Measurements from ENCODE around the gene LAIR1. TPM values are rescaled to one million over a fixed set of nuclear protein-coding genes. Genes with fewer than 3 reads are reported as not detected.

The LAIR1 gene
- total RNA-seq, 1 donor from 2014 or later, result not detected

- Mint-ChIP-seq H3K36me3 (ENCODE audit: low read depth, unreplicated experiment) (no peaks in the 10 kb centered on the region), H3K27ac (ENCODE audit: unreplicated experiment) (no peak overlapping the region), H3K9me3 (ENCODE audit: unreplicated experiment) (peaks cover 4% of the 10 kb centered on the region), H3K4me3 (ENCODE audit: unreplicated experiment) (no peak overlapping the region), H3K4me1 (ENCODE audit: low read depth, unreplicated experiment) (no peaks in the 10 kb centered on the region), H3K27me3 (ENCODE audit: low read depth, unreplicated experiment) (peaks cover 23% of the 10 kb centered on the region)
- Histone ChIP-seq H3K4me2 (ENCODE audit: low read length) (no peak overlapping the region), H3K27ac (ENCODE audit: low read depth, low read length) (no peak overlapping the region), H3K4me3 (ENCODE audit: insufficient read depth, low read depth, low read length) (no peak overlapping the region), H3K4me1 (ENCODE audit: insufficient read depth, low read length) (no peaks in the 10 kb centered on the region), H2AFZ (ENCODE audit: low read depth, low read length) (no peak overlapping the region), H3K9me3 (ENCODE audit: insufficient read depth, low read depth, low read length) (peaks cover 3% of the 10 kb centered on the region), H3K27me3 (ENCODE audit: insufficient read depth, low read length) (no peaks in the 10 kb centered on the region), H3K9ac (ENCODE audit: low read length) (no peak overlapping the region), H3K79me2 (ENCODE audit: insufficient read depth, low read length) (no peaks in the 10 kb centered on the region), H3K36me3 (ENCODE audit: insufficient read depth, low read length) (no peaks in the 10 kb centered on the region), H4K20me1 (ENCODE audit: insufficient read depth, low read length) (no peaks in the 10 kb centered on the region)
- no peak for DNase-seq (ENCODE audit: low read depth)
- no peak for FAIRE-seq
- no peak for TF ChIP-seq EZH2 (IDR thresholded peaks at IDR 0.05; ENCODE audit: insufficient read depth, low read length)
- TF ChIP-seq CTCF (IDR thresholded peaks at IDR 0.05; ENCODE audit: insufficient read depth, low read depth, low read length), result no peak
These were observed 20.9 kb downstream of the LAIR1 start for GRCh38 chr19:54343868-54344267.

- Mint-ChIP-seq H3K36me3 (ENCODE audit: low read depth, unreplicated experiment) (no peaks in the 10 kb centered on the region), H3K4me3 (ENCODE audit: unreplicated experiment) (no peak overlapping the region), H3K4me1 (ENCODE audit: low read depth, unreplicated experiment) (no peaks in the 10 kb centered on the region), H3K27me3 (ENCODE audit: low read depth, unreplicated experiment) (peaks cover 16% of the 10 kb centered on the region), H3K27ac (ENCODE audit: unreplicated experiment) (no peak overlapping the region), H3K9me3 (ENCODE audit: unreplicated experiment) (no peaks in the 10 kb centered on the region)
- H4K20me1 ChIP-seq (ENCODE audit: insufficient read depth, low read length), result no peaks in the 10 kb centered on the region
- TF ChIP-seq EZH2 (IDR thresholded peaks at IDR 0.05; ENCODE audit: insufficient read depth, low read length), result no peak
- no peak for TF ChIP-seq CTCF (IDR thresholded peaks at IDR 0.05; ENCODE audit: insufficient read depth, low read depth, low read length)
- no peaks in the 10 kb centered on the region for H3K79me2 ChIP-seq (ENCODE audit: insufficient read depth, low read length)
- peaks cover 3% of the 10 kb centered on the region for H3K9me3 ChIP-seq (ENCODE audit: insufficient read depth, low read depth, low read length)
- no peak overlapping the region for H3K27ac ChIP-seq (ENCODE audit: low read depth, low read length)
- no peak overlapping the region for H3K4me2 ChIP-seq (ENCODE audit: low read length)
- no peak overlapping the region for H2AFZ ChIP-seq (ENCODE audit: low read depth, low read length)
- FAIRE-seq (no peak), DNase-seq (ENCODE audit: low read depth) (no peak)
- H3K36me3 ChIP-seq (ENCODE audit: insufficient read depth, low read length), result no peaks in the 10 kb centered on the region
- H3K4me1 ChIP-seq (ENCODE audit: insufficient read depth, low read length), result no peaks in the 10 kb centered on the region
- H3K9ac ChIP-seq (ENCODE audit: low read length), result no peak overlapping the region
- no peaks in the 10 kb centered on the region for H3K27me3 ChIP-seq (ENCODE audit: insufficient read depth, low read length)
- H3K4me3 ChIP-seq (ENCODE audit: insufficient read depth, low read depth, low read length), result no peak overlapping the region
These were observed 23.4 kb downstream of the LAIR1 start for GRCh38 chr19:54341295-54341694.

GRCh38 chr19:54339646-54340358 lies 24.9 kb downstream of the LAIR1 start:
- Histone ChIP-seq H3K79me2 (ENCODE audit: insufficient read depth, low read length) (no peaks in the 10 kb centered on the region), H4K20me1 (ENCODE audit: insufficient read depth, low read length) (no peaks in the 10 kb centered on the region), H3K4me2 (ENCODE audit: low read length) (no peak overlapping the region), H3K27me3 (ENCODE audit: insufficient read depth, low read length) (no peaks in the 10 kb centered on the region), H3K9me3 (ENCODE audit: insufficient read depth, low read depth, low read length) (peaks cover 3% of the 10 kb centered on the region), H3K9ac (ENCODE audit: low read length) (no peak overlapping the region), H3K4me1 (ENCODE audit: insufficient read depth, low read length) (no peaks in the 10 kb centered on the region), H3K36me3 (ENCODE audit: insufficient read depth, low read length) (no peaks in the 10 kb centered on the region), H3K4me3 (ENCODE audit: insufficient read depth, low read depth, low read length) (no peak overlapping the region), H2AFZ (ENCODE audit: low read depth, low read length) (no peak overlapping the region), H3K27ac (ENCODE audit: low read depth, low read length) (no peak overlapping the region)
- TF ChIP-seq CTCF (IDR thresholded peaks at IDR 0.05; ENCODE audit: insufficient read depth, low read depth, low read length), result no peak
- TF ChIP-seq EZH2 (IDR thresholded peaks at IDR 0.05; ENCODE audit: insufficient read depth, low read length), result no peak
- Mint-ChIP-seq H3K27ac (ENCODE audit: unreplicated experiment) (no peak overlapping the region), H3K4me1 (ENCODE audit: low read depth, unreplicated experiment) (no peaks in the 10 kb centered on the region), H3K27me3 (ENCODE audit: low read depth, unreplicated experiment) (peaks cover 16% of the 10 kb centered on the region), H3K9me3 (ENCODE audit: unreplicated experiment) (no peaks in the 10 kb centered on the region), H3K36me3 (ENCODE audit: low read depth, unreplicated experiment) (no peaks in the 10 kb centered on the region), H3K4me3 (ENCODE audit: unreplicated experiment) (no peak overlapping the region)
- no peak for DNase-seq (ENCODE audit: low read depth)
- no peak for FAIRE-seq

All from astrocyte (in vitro differentiated cells and primary cell).